Psoas muscle (tissue), 8 donors: ENCODE results near the gene SPATA13. TPM values are rescaled to one million over a fixed set of nuclear protein-coding genes. Genes with fewer than 3 reads are reported as not detected.

Experiments
- ATAC-seq, 4 donors: fragments of 200-7000 bp; cut with Tn5 transposase; one replicate each; pipeline ENCODE4 v1.9.1; 2020; ENCODE audit warnings: moderate library complexity in 3 of 4, mild to moderate bottlenecking in 2 of 4
- DNase-seq, 2 donors: peaks; one replicate each; pipeline ENCODE4 v3.0.0-alpha.2; 2020
- H3K27ac ChIP-seq: fragments of 200-600 bp; one replicate; pipeline ENCODE4 v1.8.0; 2022
- H3K27me3 ChIP-seq, 3 donors: fragments of 200-600 bp in 1 of 3; one replicate each; pipeline versions ENCODE4 v1.6.1 to v1.8.0; 2013 to 2022; ENCODE audit warnings: low read length in 2 of 3, mild to moderate bottlenecking in 2 of 3, moderate library complexity in 1 of 3; ENCODE audit not compliant: insufficient read depth in 3 of 3
- H3K36me3 ChIP-seq, 2 donors: fragments of 200-600 bp in 1 of 2; one replicate each; pipeline versions ENCODE4 v1.6.1 to v1.8.0; 2013 to 2022; ENCODE audit warnings: low read depth in 1 of 2, mild to moderate bottlenecking in 1 of 2, moderate library complexity in 1 of 2; ENCODE audit not compliant: insufficient read depth in 1 of 2
- H3K4me1 ChIP-seq: fragments of 200-600 bp; one replicate; pipeline ENCODE4 v1.8.0; 2022
- H3K4me3 ChIP-seq: fragments of 200-600 bp; one replicate; pipeline ENCODE4 v1.8.0; 2022; ENCODE audit warnings: mild to moderate bottlenecking
- H3K9me3 ChIP-seq: fragments of 200-600 bp; one replicate; pipeline ENCODE4 v1.8.0; 2022
- WGBS, 3 donors: extraction: QIAGEN DNeasy Blood & Tissue Kit; methylation state at CpG; one replicate each; pipeline versions ENCODE4 v1.1.6 to v1.1.7; 2013; 5-methylcytosine and 5-hydroxymethylcytosine counted together
- intact Hi-C, 2 donors: fragments of 100-400 bp; cut with DNase I; formaldehyde crosslinking; loops; one replicate each; pipeline versions ENCODE4 v1.11.0 to v1.14.2; 2022
- polyA plus RNA-seq, 3 donors: library from polyadenylated mRNA; stranded (reverse); fragments of 200-250 nt; gene quantifications; one replicate each; pipeline ENCODE4 v1.2.3, GENCODE V29; 2013
- total RNA-seq, 4 donors: library from RNA; stranded (reverse); fragmentation: NEBNext Ultra II Directional in 2 of 4; extraction: Animal tissue kit (Norgen Biotek cat#: 25700) in 2 of 4; gene quantifications; one replicate each; pipeline versions ENCODE4 v1.2.1 to v1.2.4, GENCODE V29; 2021 to 2023
- TF ChIP-seq, protein P1 (sequence below): fragments of 200-600 bp; IDR thresholded peaks from one replicate; pipeline ENCODE4 v1.8.0; 2022; ENCODE audit warnings: antibody characterized with exemption
- donor health status: healthy with polysubstance abuse.
- donor health status: DM: no; HTN: no; CAD: no; lungs with moderate emphysema.
- donor health status: Bipolar disorder and iron deficiency.
- donor health status: healthy.
- donor health status: DM: yes; HTN: yes; CAD: no.
- donor health status: DM: no; HTN: no; CAD: no.
- donor health status: DM: no; HTN: no; CAD: no.
- donor health status: DM: yes; HTN: yes; CAD: no.

Gene SPATA13
- total and polyA plus RNA-seq, 7 donors = 0.87 to 5.8 (median 2.5) TPM

DNA sequence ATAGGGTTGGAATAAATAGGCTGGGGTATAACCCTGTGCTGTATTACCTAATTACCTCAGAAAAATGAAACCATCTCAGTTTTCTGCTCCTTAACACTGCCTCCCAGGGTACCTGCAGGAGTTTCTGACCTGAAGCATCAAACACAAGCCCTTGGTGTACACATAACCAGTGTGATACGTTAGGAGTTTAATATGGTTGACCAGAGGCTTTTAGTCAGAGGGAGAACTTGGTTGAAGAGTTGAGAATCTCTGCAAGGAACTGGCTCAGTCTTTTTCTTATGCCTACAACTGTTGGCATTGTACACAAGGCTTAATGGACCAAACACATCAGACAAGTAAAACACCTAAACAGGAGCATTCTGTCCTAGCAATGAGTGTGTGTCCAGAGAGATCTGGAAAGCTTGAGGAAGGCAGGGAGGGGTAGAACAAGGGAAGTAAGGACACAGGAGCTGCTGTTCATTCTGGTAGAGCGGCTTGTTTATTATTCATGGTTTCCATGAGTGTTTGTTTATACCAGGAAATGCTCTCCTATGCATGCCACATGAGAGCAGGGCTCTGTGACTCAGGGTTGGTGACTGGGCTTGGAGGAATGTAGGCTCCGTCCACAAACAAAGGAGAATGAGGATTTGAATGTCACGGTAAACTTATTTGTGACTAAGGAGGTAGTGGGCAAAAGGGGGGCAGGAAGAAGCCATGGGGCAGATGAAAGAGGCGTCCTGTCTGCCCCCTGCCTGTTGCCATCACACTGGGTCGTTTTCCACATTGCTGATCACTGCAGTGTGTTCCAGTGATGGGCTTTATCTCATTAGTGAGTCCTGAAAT, 11.9 kb upstream of the SPATA13 start:
- intact Hi-C loops = no loop called here
- no peaks in the 10 kb centered on the region for H3K9me3 ChIP-seq
- no peak overlapping the region for H3K4me3 ChIP-seq
- H3K36me3 ChIP-seq = no peaks in the 10 kb centered on the region
- TF ChIP-seq, protein P1, sequence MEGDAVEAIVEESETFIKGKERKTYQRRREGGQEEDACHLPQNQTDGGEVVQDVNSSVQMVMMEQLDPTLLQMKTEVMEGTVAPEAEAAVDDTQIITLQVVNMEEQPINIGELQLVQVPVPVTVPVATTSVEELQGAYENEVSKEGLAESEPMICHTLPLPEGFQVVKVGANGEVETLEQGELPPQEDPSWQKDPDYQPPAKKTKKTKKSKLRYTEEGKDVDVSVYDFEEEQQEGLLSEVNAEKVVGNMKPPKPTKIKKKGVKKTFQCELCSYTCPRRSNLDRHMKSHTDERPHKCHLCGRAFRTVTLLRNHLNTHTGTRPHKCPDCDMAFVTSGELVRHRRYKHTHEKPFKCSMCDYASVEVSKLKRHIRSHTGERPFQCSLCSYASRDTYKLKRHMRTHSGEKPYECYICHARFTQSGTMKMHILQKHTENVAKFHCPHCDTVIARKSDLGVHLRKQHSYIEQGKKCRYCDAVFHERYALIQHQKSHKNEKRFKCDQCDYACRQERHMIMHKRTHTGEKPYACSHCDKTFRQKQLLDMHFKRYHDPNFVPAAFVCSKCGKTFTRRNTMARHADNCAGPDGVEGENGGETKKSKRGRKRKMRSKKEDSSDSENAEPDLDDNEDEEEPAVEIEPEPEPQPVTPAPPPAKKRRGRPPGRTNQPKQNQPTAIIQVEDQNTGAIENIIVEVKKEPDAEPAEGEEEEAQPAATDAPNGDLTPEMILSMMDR = no peak
- DNase-seq (peak in 1 of 2 donors; percentile 19), ATAC-seq (peak in 2 of 4 donors; percentile 51 to 62)
- no peaks in the 10 kb centered on the region for H3K4me1 ChIP-seq
- no peaks in the 10 kb centered on the region for H3K27me3 ChIP-seq
- no peak overlapping the region for H3K27ac ChIP-seq
- WGBS, 3 donors = 35 to 47% (median 39%) methylated on average over 6 of the region's 6 CpGs

DNA sequence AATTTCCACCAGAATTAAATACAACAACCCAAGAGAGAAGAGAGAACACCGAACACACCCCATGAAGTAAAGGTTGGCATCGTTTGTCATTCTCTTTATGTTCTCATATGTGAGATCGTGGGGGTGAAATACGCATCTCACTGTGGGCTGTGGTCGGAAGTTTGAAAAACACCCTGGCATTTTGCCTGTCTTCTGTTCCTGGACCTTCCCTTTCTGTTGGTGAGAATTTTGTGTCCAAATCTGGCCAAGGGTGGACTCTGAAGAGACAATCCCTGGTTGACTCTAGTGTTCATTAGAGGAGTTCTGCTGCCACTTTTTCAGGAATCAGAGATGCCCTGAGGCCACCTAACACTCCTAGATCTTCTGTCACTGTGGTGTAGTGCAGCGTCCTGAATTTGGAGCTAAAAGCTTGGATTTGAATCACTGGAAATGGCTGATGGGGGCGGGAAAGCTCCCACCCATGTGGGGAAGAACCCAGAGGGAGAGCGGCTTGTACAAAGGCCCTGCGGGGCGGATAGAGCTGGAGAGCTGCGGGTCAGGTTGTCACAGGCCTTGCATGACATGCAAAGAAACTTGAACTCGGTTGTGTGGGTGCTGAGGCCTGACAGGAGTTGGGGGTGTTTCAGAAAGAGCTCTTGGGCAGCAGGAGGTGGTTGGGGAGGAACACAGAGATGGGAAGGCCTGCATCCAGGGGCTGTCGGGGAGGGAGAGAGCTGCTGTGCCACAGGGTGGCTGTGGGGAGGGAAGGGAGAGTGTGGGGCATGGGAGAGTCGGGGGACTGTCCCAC, 11.1 kb upstream of the SPATA13 start:
- Histone ChIP-seq H3K9me3 (no peaks in the 10 kb centered on the region), H3K27me3 (no peaks in the 10 kb centered on the region), H3K36me3 (no peaks in the 10 kb centered on the region), H3K4me1 (no peaks in the 10 kb centered on the region), H3K4me3 (no peak overlapping the region), H3K27ac (no peak overlapping the region)
- ATAC-seq (no peak), DNase-seq (no peak)
- TF ChIP-seq, protein P1 = no peak
- intact Hi-C loops = no loop called here
- WGBS, 3 donors = 83 to 87% (median 85%) methylated on average over 14 of the region's 14 CpGs

DNA sequence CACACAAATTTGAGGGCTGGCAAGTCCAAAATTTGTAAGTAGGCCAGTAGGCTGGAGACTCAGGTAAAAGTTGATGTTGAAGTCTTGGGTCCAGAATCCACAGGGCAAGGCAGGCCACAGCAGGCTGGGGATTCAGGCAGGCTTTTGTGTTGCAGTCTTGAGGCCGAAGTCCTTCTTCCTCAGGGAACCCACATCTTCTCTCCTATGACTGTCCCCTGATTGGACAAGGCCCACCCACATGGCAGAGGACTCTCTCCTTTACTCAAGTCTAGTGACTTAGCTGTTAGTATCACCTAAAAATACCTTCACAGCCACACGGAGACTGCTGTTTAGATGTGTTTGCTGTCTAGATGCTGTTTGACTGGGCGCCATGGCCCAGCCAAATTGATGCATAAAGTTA, 9.9 kb upstream of the SPATA13 start:
- DNase-seq (no peak), ATAC-seq (no peak)
- Histone ChIP-seq H3K9me3 (no peaks in the 10 kb centered on the region), H3K36me3 (no peaks in the 10 kb centered on the region), H3K27ac (no peak overlapping the region), H3K4me3 (no peak overlapping the region), H3K27me3 (no peaks in the 10 kb centered on the region), H3K4me1 (no peaks in the 10 kb centered on the region)
- intact Hi-C loops = no loop called here
- TF ChIP-seq, protein P1 = no peak
- WGBS, 3 donors = 92 to 96% (median 94%) methylated on average over 3 of the region's 3 CpGs

DNA sequence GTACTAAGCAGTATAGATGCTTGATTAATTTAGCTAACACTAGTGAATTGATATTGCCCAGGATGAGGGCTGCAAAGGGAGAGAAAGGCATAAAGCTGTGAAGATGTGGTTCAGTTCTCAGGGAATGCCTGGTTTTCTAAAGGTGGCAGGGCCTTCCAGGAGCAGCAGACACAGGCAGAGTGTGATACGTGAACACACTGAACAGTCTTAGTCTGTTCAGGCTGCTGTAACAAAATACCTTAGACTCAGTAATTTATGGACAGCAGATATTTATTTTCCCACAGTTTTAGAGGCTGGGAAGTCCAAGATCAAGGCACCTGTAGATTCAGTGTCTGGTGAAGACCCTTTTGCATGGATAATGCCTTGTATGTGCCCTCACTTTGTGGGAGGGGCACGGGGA, 8.7 kb upstream of the SPATA13 start:
- 92 to 100% (median 94%) methylated on average over 2 of the region's 2 CpGs for WGBS, 3 donors
- Histone ChIP-seq H3K27ac (no peak overlapping the region), H3K36me3 (no peaks in the 10 kb centered on the region), H3K4me3 (no peak overlapping the region), H3K27me3 (no peaks in the 10 kb centered on the region), H3K4me1 (no peaks in the 10 kb centered on the region), H3K9me3 (no peaks in the 10 kb centered on the region)
- ATAC-seq (no peak), DNase-seq (no peak)
- intact Hi-C loops = no loop called here
- TF ChIP-seq, protein P1 = no peak
